Suprapubic skin (tissue), 3 donors: Measurements from ENCODE around the gene RAPGEF4.

Experiments used
- EP300 ChIP-seq: sonication (generic); formaldehyde crosslinking; IDR thresholded peaks from one replicate; pipeline ENCODE4 v1.6.1; 2017; ENCODE audit warnings: antibody characterized with exemption
- TF ChIP-seq, protein P1 (sequence below), 2 donors: fragments of 200-600 bp in 1 of 2; fragments of 450-650 bp in 1 of 2; sonication (generic) in 1 of 2; IDR thresholded peaks; one replicate each; pipeline ENCODE4 v1.5.1; 2016 to 2019; ENCODE audit warnings: antibody characterized with exemption in 2 of 2, mild to moderate bottlenecking in 1 of 2, moderate library complexity in 1 of 2

DNA sequence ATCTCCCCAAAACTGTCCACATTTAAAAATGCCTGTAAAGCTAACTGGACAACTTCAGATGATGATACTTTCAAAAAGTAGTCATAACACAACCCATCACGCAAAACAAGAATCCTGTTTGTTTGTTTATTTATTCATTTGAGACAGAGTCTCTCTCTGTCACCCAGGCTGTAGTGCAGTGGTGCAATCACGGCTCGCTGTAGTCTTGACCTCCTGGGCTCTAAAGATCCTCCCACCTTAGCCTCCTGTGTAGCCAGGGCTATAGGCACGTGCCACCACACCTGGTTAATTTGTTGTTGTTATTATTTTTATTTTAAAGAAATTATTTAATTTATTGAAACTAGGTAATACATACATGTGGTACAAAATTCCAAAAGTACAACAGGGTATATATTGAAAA is 94.8 kb downstream of the RAPGEF4 start:
- TF ChIP-seq, protein P1, sequence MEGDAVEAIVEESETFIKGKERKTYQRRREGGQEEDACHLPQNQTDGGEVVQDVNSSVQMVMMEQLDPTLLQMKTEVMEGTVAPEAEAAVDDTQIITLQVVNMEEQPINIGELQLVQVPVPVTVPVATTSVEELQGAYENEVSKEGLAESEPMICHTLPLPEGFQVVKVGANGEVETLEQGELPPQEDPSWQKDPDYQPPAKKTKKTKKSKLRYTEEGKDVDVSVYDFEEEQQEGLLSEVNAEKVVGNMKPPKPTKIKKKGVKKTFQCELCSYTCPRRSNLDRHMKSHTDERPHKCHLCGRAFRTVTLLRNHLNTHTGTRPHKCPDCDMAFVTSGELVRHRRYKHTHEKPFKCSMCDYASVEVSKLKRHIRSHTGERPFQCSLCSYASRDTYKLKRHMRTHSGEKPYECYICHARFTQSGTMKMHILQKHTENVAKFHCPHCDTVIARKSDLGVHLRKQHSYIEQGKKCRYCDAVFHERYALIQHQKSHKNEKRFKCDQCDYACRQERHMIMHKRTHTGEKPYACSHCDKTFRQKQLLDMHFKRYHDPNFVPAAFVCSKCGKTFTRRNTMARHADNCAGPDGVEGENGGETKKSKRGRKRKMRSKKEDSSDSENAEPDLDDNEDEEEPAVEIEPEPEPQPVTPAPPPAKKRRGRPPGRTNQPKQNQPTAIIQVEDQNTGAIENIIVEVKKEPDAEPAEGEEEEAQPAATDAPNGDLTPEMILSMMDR (IDR thresholded peaks at IDR 0.05) = no peak
- TF ChIP-seq EP300 = no peak
